Middle frontal gyrus (tissue), 1 donor: ENCODE data around the gene ANKRD28.
"Not testable (repeated sequence)": the region's sequence is repeated elsewhere in the genome, so short reads cannot be mapped to it uniquely, and the experiment has no call there.

Experiments
- DNase-seq: peaks from one replicate; pipeline ENCODE4 v3.0.0-alpha.2; 2015; ENCODE audit warnings: low spot score; ENCODE audit errors: extremely low spot score

The ANKRD28 gene

GRCh38 chr3:15637131-15637951 is 160.4 kb downstream of the ANKRD28 start:
- no peak for DNase-seq

GRCh38 chr3:15636028-15636709 is 161.6 kb downstream of the ANKRD28 start:
- DNase-seq, result no peak

GRCh38 chr3:15635121-15635661 is 162.6 kb downstream of the ANKRD28 start:
- no peak for DNase-seq

- DNase-seq, result no peak
These were observed 163.1 kb downstream of the ANKRD28 start for GRCh38 chr3:15634671-15635070.

- DNase-seq, result no peak
These were observed 163.8 kb downstream of the ANKRD28 start for GRCh38 chr3:15633766-15634598.

- no peak for DNase-seq
These were observed 164.6 kb downstream of the ANKRD28 start for GRCh38 chr3:15633159-15633558.

- no peak for DNase-seq
These were observed 165.6 kb downstream of the ANKRD28 start for GRCh38 chr3:15632212-15632580.

- no peak for DNase-seq
These were observed 166.2 kb downstream of the ANKRD28 start for GRCh38 chr3:15631426-15632211.

- DNase-seq, result no peak
These were observed 167.0 kb downstream of the ANKRD28 start for GRCh38 chr3:15630646-15631350.

GRCh38 chr3:15629860-15630597 is 167.8 kb downstream of the ANKRD28 start:
- DNase-seq, result peak; percentile 88

GRCh38 chr3:15628967-15629366 is 168.8 kb downstream of the ANKRD28 start:
- DNase-seq, result no peak

GRCh38 chr3:15623535-15624440 is 174.0 kb downstream of the ANKRD28 start:
- no peak for DNase-seq

- DNase-seq, result not testable (repeated sequence)
These were observed 177.9 kb downstream of the ANKRD28 start for GRCh38 chr3:15619659-15620464.
